Measurements from ENCODE around the gene ELF4.

DNA sequence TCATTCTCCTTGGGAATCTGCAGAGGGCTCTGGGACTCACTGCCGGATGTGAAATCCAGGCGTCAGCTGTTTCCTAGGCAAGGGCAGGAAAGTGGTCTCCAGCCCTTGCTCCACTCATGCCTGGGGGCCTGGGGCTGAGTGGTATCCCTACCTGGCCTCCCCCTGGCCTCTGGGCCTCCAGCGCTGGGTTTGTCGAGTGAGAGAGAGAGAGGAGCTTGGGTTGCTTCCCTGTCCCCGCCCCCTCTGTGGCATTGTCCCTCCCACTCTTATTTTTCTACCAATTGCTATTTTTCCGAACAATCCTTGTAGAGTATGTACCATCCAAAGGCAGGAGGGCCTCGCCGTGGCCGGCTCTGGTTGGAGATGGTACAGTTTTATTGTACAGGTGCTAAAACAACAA, 53.1 kb downstream of the ELF4 start:
- TF ChIP-seq, protein P1, sequence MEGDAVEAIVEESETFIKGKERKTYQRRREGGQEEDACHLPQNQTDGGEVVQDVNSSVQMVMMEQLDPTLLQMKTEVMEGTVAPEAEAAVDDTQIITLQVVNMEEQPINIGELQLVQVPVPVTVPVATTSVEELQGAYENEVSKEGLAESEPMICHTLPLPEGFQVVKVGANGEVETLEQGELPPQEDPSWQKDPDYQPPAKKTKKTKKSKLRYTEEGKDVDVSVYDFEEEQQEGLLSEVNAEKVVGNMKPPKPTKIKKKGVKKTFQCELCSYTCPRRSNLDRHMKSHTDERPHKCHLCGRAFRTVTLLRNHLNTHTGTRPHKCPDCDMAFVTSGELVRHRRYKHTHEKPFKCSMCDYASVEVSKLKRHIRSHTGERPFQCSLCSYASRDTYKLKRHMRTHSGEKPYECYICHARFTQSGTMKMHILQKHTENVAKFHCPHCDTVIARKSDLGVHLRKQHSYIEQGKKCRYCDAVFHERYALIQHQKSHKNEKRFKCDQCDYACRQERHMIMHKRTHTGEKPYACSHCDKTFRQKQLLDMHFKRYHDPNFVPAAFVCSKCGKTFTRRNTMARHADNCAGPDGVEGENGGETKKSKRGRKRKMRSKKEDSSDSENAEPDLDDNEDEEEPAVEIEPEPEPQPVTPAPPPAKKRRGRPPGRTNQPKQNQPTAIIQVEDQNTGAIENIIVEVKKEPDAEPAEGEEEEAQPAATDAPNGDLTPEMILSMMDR (conservative IDR thresholded peaks at IDR 0.05; ENCODE audit: low read length), result no peak
- no peak for TF ChIP-seq EZH2phosphoT487 (IDR thresholded peaks at IDR 0.05; ENCODE audit: borderline replicate concordance)
